Measurements from ENCODE around the gene GAREM1. TPM values are rescaled to one million over a fixed set of nuclear protein-coding genes. Genes with fewer than 3 reads are reported as not detected.
"Not testable (repeated sequence)": the region's sequence is repeated elsewhere in the genome, so short reads cannot be mapped to it uniquely, and the experiment has no call there.

The GAREM1 gene
- total and polyA plus RNA-seq, 7 experiments from 2014 or later = 0.06 to 1.0 (median 0.43) TPM; not detected in 2

DNA sequence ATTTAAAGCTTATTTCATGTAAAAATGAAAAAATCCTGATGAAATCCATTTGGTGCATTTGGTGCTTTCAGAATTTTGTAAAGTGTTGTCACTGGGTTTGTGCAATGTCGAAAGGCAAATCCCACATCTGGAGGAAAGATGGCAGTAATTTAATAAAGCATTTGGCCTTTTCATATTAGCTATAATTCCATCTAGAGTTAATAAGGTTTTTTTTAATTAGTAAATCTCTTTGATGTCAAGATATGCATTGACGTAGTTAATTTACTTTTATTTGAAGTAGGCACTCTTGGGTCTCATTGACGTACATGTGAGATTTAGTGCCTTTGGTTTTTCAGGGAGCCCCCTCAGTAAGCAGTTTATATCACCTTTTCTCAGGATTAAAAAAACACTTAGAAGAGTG is 12.3 kb upstream of the GAREM1 start:
- CTCF ChIA-PET = no interaction called here
- peaks cover 14 to 50% (median 41%) of the 10 kb centered on the region in 5 donors for H3K27me3 Mint-ChIP-seq
- no peak overlapping the region for H3K4me3 ChIP-seq (ENCODE audit: low read length)
- H3K27ac ChIP-seq (ENCODE audit: low read depth, low read length) = no peak overlapping the region
- POLR2A ChIA-PET = no interaction called here
- no peaks in the 10 kb centered on the region for H3K4me1 Mint-ChIP-seq
- H3K27me3 ChIP-seq (ENCODE audit: control insufficient read depth in 2 of 2, insufficient read depth in 2 of 2, low read length in 2 of 2) = no peaks in the 10 kb centered on the region
- H3K36me3 ChIP-seq (ENCODE audit: control insufficient read depth in 2 of 3, insufficient read depth in 3 of 3, low read length in 3 of 3) = no peaks in the 10 kb centered on the region
- no peaks in the 10 kb centered on the region for H3K36me3 Mint-ChIP-seq
- H3K9me3 Mint-ChIP-seq = no peaks in the 10 kb centered on the region
- H3K27ac Mint-ChIP-seq = no peak overlapping the region
- ATAC-seq = no peak
- no peak overlapping the region for H3K4me3 Mint-ChIP-seq
- intact Hi-C loops (cut with micrococcal nuclease) = no loop called here
- H3K9me3 ChIP-seq (ENCODE audit: control insufficient read depth in 2 of 3, low read length in 3 of 3) = no peaks in the 10 kb centered on the region
- H3K4me1 ChIP-seq (ENCODE audit: control insufficient read depth in 2 of 2, insufficient read depth in 2 of 2, low read length in 2 of 2) = no peaks in the 10 kb centered on the region
- no peak for DNase-seq

DNA sequence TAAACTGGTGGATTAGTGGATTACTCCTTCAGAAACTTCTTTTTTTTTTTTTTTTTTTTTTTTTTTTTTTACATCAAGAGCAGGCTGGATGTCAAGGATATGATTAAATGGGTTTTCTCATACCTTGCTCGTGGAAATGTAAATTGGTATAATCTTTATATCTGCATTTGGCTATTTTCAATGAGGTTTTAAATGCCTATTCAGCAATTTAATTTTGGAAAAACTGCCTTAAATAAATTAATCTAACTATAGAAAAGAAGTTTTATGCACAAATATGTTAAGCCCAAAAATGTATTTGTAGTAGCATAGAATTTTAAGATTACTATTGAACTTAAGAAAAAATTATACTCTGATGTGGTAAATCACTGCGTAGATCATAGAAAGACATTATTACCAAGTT is 11.4 kb upstream of the GAREM1 start:
- Histone ChIP-seq H3K27me3 (ENCODE audit: control insufficient read depth in 2 of 2, insufficient read depth in 2 of 2, low read length in 2 of 2) (no peaks in the 10 kb centered on the region), H3K27ac (ENCODE audit: low read depth, low read length) (no peak overlapping the region), H3K9me3 (ENCODE audit: control insufficient read depth in 2 of 3, low read length in 3 of 3) (no peaks in the 10 kb centered on the region), H3K4me1 (ENCODE audit: control insufficient read depth in 2 of 2, insufficient read depth in 2 of 2, low read length in 2 of 2) (no peaks in the 10 kb centered on the region), H3K36me3 (ENCODE audit: control insufficient read depth in 2 of 3, insufficient read depth in 3 of 3, low read length in 3 of 3) (no peaks in the 10 kb centered on the region), H3K4me3 (ENCODE audit: low read length) (no peak overlapping the region)
- DNase-seq (no peak), ATAC-seq (no peak)
- no peaks in the 10 kb centered on the region for H3K9me3 Mint-ChIP-seq
- no peak overlapping the region for H3K27ac Mint-ChIP-seq
- ChIA-PET POLR2A (no interaction called here), CTCF (no interaction called here)
- intact Hi-C loops (cut with micrococcal nuclease) = no loop called here
- H3K27me3 Mint-ChIP-seq = peaks cover 19 to 43% (median 35%) of the 10 kb centered on the region in 5 donors
- H3K36me3 Mint-ChIP-seq = no peaks in the 10 kb centered on the region
- no peak overlapping the region for H3K4me3 Mint-ChIP-seq
- no peaks in the 10 kb centered on the region for H3K4me1 Mint-ChIP-seq

DNA sequence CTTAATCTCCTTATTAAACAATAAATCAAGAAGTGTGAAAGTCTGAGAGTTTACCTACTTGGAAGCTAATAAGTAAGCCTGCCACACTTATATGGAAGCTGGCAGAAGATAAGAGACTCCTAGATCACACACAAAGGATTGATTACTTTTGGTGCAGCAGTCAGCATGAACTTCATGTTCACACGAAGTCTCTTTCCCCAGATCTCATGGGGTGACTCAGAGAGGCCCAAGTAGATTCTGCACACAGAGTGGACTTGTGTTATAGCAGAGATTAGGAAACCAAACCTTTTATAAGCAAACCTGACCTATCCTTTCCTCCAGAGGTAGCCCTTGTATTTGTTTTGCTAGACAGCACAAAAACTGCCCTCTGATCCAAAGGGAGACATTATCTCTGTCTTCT is 9.9 kb upstream of the GAREM1 start:
- Mint-ChIP-seq H3K9me3 (no peaks in the 10 kb centered on the region), H3K4me3 (no peak overlapping the region), H3K4me1 (no peaks in the 10 kb centered on the region), H3K36me3 (no peaks in the 10 kb centered on the region), H3K27ac (no peak overlapping the region), H3K27me3 (peaks cover 27 to 39% (median 30%) of the 10 kb centered on the region in 5 donors)
- intact Hi-C loops (cut with micrococcal nuclease) = no loop called here
- Histone ChIP-seq H3K36me3 (ENCODE audit: control insufficient read depth in 2 of 3, insufficient read depth in 3 of 3, low read length in 3 of 3) (no peaks in the 10 kb centered on the region), H3K9me3 (ENCODE audit: control insufficient read depth in 2 of 3, low read length in 3 of 3) (no peaks in the 10 kb centered on the region), H3K27ac (ENCODE audit: low read depth, low read length) (no peak overlapping the region), H3K4me3 (ENCODE audit: low read length) (no peak overlapping the region), H3K4me1 (ENCODE audit: control insufficient read depth in 2 of 2, insufficient read depth in 2 of 2, low read length in 2 of 2) (no peaks in the 10 kb centered on the region), H3K27me3 (ENCODE audit: control insufficient read depth in 2 of 2, insufficient read depth in 2 of 2, low read length in 2 of 2) (no peaks in the 10 kb centered on the region)
- ChIA-PET CTCF (no interaction called here), POLR2A (no interaction called here)
- DNase-seq (no peak), ATAC-seq (no peak)

DNA sequence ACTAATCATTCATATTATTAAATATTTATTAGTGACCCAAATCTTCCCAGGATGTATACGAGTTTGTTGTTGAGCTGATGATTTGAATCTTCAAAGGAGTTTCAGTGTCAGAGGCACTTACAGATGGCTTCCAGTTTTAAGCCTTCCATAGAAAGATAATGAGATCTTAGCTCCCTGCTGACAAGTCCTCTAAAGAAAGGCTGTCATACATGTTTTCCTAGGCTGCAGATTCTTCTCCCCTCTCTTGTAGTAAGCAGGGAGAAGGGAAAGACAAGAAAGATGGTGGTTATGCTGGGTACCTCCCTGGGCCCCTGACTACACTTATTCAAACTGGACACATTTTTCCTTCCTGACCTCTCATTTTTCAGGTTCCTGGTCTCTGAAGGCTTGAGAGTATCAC is 8.1 kb upstream of the GAREM1 start:
- no peaks in the 10 kb centered on the region for H3K36me3 Mint-ChIP-seq
- H3K27me3 Mint-ChIP-seq = peaks cover 18 to 32% (median 26%) of the 10 kb centered on the region in 5 donors
- H3K27ac ChIP-seq (ENCODE audit: low read depth, low read length) = no peak overlapping the region
- no peaks in the 10 kb centered on the region for H3K4me1 Mint-ChIP-seq
- H3K9me3 Mint-ChIP-seq = no peaks in the 10 kb centered on the region
- no peak for ATAC-seq
- ChIA-PET POLR2A (no interaction called here), CTCF (no interaction called here)
- no peaks in the 10 kb centered on the region for H3K27me3 ChIP-seq (ENCODE audit: control insufficient read depth in 2 of 2, insufficient read depth in 2 of 2, low read length in 2 of 2)
- H3K36me3 ChIP-seq (ENCODE audit: control insufficient read depth in 2 of 3, insufficient read depth in 3 of 3, low read length in 3 of 3) = no peaks in the 10 kb centered on the region
- H3K27ac Mint-ChIP-seq = no peak overlapping the region
- DNase-seq = no peak
- no peaks in the 10 kb centered on the region for H3K9me3 ChIP-seq (ENCODE audit: control insufficient read depth in 2 of 3, low read length in 3 of 3)
- no peak overlapping the region for H3K4me3 Mint-ChIP-seq
- intact Hi-C loops (cut with micrococcal nuclease) = loop anchor here in 1 of 2 donors (10.0 kb wide), 1 partner anchor 204 kb away; no protein-coding TSS in a partner anchor
- H3K4me1 ChIP-seq (ENCODE audit: control insufficient read depth in 2 of 2, insufficient read depth in 2 of 2, low read length in 2 of 2) = no peaks in the 10 kb centered on the region
- no peak overlapping the region for H3K4me3 ChIP-seq (ENCODE audit: low read length)

DNA sequence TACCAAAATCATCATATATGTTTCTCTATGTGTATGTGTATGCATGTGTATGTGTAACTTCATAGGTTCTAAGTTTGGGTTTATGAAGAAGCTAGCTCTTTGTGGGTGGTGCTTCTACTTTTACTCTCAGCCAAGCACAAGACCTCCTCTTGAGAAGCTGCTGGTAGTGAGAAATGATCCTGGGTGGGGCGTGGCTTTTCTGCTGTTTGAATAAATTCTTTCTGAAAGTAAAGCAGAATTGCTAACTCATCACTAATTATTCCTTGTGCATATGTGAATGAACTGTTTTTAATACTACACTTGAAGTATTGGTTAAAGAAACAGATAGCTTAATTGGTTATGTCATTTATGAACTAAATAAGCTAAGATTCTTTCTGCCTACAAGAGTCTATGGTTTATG is 7.6 kb upstream of the GAREM1 start:
- ChIA-PET CTCF (no interaction called here), POLR2A (no interaction called here)
- H3K27me3 Mint-ChIP-seq = peaks cover 13 to 34% (median 21%) of the 10 kb centered on the region in 5 donors
- ATAC-seq (no peak), DNase-seq (no peak)
- Histone ChIP-seq H3K27me3 (ENCODE audit: control insufficient read depth in 2 of 2, insufficient read depth in 2 of 2, low read length in 2 of 2) (no peaks in the 10 kb centered on the region), H3K4me1 (ENCODE audit: control insufficient read depth in 2 of 2, insufficient read depth in 2 of 2, low read length in 2 of 2) (no peaks in the 10 kb centered on the region), H3K27ac (ENCODE audit: low read depth, low read length) (no peak overlapping the region), H3K36me3 (ENCODE audit: control insufficient read depth in 2 of 3, insufficient read depth in 3 of 3, low read length in 3 of 3) (no peaks in the 10 kb centered on the region), H3K4me3 (ENCODE audit: low read length) (no peak overlapping the region), H3K9me3 (ENCODE audit: control insufficient read depth in 2 of 3, low read length in 3 of 3) (no peaks in the 10 kb centered on the region)
- no peaks in the 10 kb centered on the region for H3K4me1 Mint-ChIP-seq
- no peaks in the 10 kb centered on the region for H3K36me3 Mint-ChIP-seq
- H3K9me3 Mint-ChIP-seq = no peaks in the 10 kb centered on the region
- no peak overlapping the region for H3K27ac Mint-ChIP-seq
- intact Hi-C loops (cut with micrococcal nuclease) = loop anchor here in 1 of 2 donors (10.0 kb wide), 1 partner anchor 204 kb away; no protein-coding TSS in a partner anchor
- H3K4me3 Mint-ChIP-seq = no peak overlapping the region

DNA sequence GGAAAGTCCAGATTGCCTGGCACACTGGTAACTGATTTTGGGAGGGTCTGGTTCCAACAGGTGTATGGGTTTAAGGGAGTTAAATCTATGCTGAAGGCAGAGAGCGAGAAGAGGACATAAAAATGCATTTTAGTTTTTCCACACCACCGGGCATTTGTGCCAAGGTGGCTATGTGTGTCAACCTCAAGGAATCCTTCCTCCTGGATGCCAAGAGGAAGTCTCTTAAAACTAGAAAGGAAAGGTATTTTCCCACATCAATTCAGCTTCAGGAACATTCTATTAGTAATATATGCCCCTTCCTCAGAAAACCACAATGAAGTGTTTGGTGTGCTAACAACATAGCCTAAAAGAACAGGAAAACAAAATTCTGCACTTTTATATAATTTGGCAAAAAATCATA is 5.4 kb upstream of the GAREM1 start:
- ChIA-PET POLR2A (no interaction called here), CTCF (no interaction called here)
- intact Hi-C loops (cut with micrococcal nuclease) = loop anchor here in 1 of 2 donors (10.0 kb wide), 1 partner anchor 201 kb away; no protein-coding TSS in a partner anchor
- H3K9me3 Mint-ChIP-seq = no peaks in the 10 kb centered on the region
- Histone ChIP-seq H3K9me3 (ENCODE audit: control insufficient read depth in 2 of 3, low read length in 3 of 3) (no peaks in the 10 kb centered on the region), H3K27me3 (ENCODE audit: control insufficient read depth in 2 of 2, insufficient read depth in 2 of 2, low read length in 2 of 2) (no peaks in the 10 kb centered on the region), H3K4me1 (ENCODE audit: control insufficient read depth in 2 of 2, insufficient read depth in 2 of 2, low read length in 2 of 2) (no peaks in the 10 kb centered on the region), H3K36me3 (ENCODE audit: control insufficient read depth in 2 of 3, insufficient read depth in 3 of 3, low read length in 3 of 3) (no peaks in the 10 kb centered on the region), H3K4me3 (ENCODE audit: low read length) (no peak overlapping the region), H3K27ac (ENCODE audit: low read depth, low read length) (no peak overlapping the region)
- peaks cover 4 to 11% (median 10%) of the 10 kb centered on the region in 7 donors for H3K4me1 Mint-ChIP-seq
- H3K4me3 Mint-ChIP-seq = no peak overlapping the region
- peaks cover 11 to 53% (median 19%) of the 10 kb centered on the region in 5 donors for H3K27me3 Mint-ChIP-seq
- no peak overlapping the region for H3K27ac Mint-ChIP-seq
- DNase-seq = no peak
- no peaks in the 10 kb centered on the region for H3K36me3 Mint-ChIP-seq
- ATAC-seq = no peak

DNA sequence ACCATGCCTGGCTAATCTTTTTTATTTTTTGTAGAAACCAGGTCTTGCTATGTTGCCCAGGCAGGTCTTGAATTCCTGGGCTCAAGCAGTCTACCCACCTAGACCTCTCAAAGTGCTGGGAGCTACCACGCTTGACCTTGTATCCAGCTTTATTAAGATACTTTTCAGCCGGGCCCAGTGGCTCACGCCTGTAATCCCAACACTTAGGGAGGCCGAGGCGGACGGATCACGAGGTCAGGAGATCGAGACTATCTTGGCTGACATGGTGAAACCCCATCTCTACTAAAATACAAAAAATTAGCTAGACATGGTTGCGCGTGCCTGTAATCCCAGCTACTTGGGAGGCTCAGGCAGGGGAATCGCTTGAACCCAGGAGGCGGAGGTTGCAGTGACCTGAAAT is 4.4 kb upstream of the GAREM1 start:
- POLR2A ChIA-PET; H3K4me3 Mint-ChIP-seq; ATAC-seq; H3K27ac Mint-ChIP-seq; H3K36me3 Mint-ChIP-seq; H3K4me3 ChIP-seq (ENCODE audit: low read length); H3K9me3 Mint-ChIP-seq; H3K36me3 ChIP-seq (ENCODE audit: control insufficient read depth in 2 of 3, insufficient read depth in 3 of 3, low read length in 3 of 3); H3K9me3 ChIP-seq (ENCODE audit: control insufficient read depth in 2 of 3, low read length in 3 of 3); H3K27me3 ChIP-seq (ENCODE audit: control insufficient read depth in 2 of 2, insufficient read depth in 2 of 2, low read length in 2 of 2); H3K27ac ChIP-seq (ENCODE audit: low read depth, low read length); H3K4me1 ChIP-seq (ENCODE audit: control insufficient read depth in 2 of 2, insufficient read depth in 2 of 2, low read length in 2 of 2); DNase-seq: not testable (repeated sequence)
- peaks cover 5 to 13% (median 11%) of the 10 kb centered on the region in 7 donors for H3K4me1 Mint-ChIP-seq
- intact Hi-C loops (cut with micrococcal nuclease) = loop anchor here in 1 of 2 donors (10.0 kb wide), 1 partner anchor 200 kb away; no protein-coding TSS in a partner anchor
- H3K27me3 Mint-ChIP-seq = peaks cover 9 to 57% (median 15%) of the 10 kb centered on the region in 5 donors
- CTCF ChIA-PET = interaction anchor here (1.2 kb wide), 1 partner anchor 186 kb away, joined by 4 read pairs; no protein-coding TSS in a partner anchor
